HG03103 (cell line): ENCODE data around the gene HIVEP2.
A peak's percentile ranks its signal among the peaks of the same experiment; 100 is the strongest.

Experiments used
- ATAC-seq: cut with Tn5 transposase; IDR thresholded peaks from one replicate; pipeline ENCODE4 v1.9.1; 2021; ENCODE audit warnings: low read depth; ENCODE audit not compliant: unreplicated experiment

The HIVEP2 gene

DNA sequence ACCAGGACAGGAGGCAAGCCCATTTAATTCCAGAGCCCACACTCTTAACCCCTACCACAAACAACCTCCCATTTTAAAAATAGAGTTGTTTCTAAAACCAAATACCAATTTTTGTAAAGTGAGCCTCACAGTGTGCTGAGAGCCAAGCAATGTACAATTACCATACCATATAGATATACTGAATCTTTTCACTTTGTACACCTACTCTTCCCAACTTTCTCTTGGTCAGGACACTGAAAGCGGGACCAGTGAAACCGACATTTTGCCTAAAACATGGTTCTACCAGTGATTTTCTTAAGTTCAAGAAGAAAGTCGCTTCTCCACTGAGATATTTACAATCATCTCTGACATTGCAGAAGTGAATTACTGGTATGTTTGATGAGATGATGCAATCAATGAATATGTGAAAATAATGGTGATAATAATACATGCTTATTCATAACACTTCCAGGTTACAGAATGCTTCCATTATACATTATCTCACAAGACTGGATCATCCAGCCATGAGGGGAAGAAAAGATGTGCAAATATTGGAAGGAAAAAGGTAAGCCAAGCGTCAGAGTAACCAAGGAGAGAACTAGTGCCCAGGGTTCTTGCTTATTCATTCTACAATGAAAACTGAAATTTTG, 74.1 kb downstream of the HIVEP2 start:
- ATAC-seq = no peak

GRCh38 chr6:142868917-142869316, 76.1 kb downstream of the HIVEP2 start:
- ATAC-seq = no peak

GRCh38 chr6:142867988-142868812, 76.8 kb downstream of the HIVEP2 start:
- no peak for ATAC-seq

DNA sequence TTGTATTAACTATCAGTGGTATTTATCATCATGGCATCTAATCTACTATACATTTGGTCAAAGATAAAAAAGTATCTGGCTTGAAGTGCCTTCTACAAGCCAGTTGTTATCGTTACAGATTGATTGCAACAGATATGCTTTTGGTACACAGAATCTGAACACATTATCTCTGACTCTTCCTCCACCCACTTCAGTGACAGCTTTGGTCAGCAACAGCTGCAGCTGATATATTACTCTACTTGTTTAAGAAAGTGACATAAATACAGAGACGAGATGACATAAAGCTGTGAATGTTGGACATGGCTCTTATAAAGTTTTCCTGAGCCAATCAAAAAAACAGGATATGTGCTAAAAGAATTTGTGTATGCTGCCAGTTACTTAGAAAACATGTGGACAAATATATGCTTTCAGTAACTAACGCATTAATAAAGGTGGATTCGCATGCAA, 77.6 kb downstream of the HIVEP2 start:
- ATAC-seq = no peak

GRCh38 chr6:142863981-142864380, 81.0 kb downstream of the HIVEP2 start:
- ATAC-seq = no peak

DNA sequence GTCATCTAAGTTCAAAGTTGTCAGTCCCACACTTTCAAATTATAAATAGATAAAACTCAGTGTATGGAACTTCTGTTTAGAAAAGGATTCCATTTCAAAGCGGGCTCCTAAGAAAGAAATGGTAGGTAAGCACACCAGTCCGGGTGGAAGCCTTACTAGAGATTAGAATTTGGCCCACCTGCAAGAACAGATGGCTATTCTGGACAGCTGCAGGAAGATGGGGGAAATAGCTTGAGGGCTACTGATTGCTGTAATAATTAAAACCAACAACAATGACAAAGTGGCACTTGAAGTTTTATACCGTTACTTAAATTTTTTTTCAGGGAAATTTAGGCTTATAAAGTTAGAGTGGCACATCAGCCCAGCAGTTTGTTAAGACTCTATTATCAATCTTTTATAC, 83.3 kb downstream of the HIVEP2 start:
- ATAC-seq = no peak

- no peak for ATAC-seq
Observed at GRCh38 chr6:142860498-142860897, 84.5 kb downstream of the HIVEP2 start.

GRCh38 chr6:142857796-142858555, 87.0 kb downstream of the HIVEP2 start:
- no peak for ATAC-seq

- ATAC-seq = peak; percentile 43
Observed at GRCh38 chr6:142857233-142857761, 87.7 kb downstream of the HIVEP2 start.

DNA sequence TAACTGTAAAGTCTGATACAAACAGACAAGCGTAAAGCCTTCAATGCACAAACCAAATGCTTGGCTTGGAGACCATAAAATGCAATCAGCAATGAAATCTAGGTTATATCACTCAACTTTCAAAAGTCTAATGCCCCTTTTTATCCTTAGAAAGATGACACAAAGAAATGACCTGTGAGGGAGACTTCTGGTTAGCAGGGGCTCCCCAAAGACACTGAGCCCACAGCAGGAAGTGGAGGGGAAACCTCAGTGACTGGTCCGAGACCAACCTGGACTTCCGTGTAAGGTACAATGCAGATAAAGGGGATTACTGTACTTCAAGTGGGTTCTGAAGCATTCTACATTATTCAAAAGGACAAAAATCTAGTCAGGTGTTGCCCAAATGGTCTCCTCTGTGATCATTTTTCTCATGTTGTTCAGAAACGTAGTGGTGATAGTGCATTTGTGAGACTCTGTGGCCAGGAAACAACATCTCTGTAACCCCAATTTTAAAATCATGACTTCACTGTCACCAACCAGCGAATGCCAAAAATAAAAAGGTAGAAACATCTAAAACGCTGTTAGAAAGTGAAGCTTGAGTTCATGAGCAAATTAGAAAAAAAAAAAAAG, 88.2 kb downstream of the HIVEP2 start:
- ATAC-seq = peak; percentile 43

DNA sequence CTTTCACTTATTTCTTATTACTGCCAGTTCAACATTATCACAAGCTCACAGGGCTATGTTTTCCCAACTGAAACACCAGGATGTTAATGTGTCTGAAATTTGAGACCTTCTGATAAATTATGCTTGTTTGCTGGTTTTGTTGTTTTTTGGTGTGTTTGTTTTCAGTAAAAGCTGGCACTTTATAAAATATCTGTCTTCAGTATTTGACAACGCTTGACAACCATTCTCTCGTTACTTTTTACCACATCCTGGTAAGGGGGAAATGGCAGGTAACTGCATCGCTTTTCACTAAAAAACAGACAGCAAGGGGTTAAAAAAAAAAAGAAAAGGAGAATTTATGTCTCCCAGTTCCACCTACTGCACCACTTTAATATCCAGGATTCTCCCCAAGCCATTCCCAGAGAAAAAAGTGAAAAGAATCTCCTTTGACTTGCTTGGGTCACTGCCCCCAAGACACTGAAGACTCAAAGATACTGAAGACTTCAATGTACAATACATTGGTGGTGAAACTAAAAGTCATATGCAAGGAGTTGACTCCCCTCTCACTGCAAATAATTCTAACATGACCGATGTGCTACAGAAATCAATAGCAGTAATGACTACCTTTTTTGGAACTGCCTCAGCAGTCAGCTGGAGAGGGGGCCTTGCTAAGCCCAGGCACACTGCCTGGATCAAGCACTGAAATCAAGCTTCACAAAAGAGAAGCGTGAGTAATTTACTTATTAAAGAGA, 88.9 kb downstream of the HIVEP2 start:
- ATAC-seq = no peak

GRCh38 chr6:142854589-142855488, 90.1 kb downstream of the HIVEP2 start:
- no peak for ATAC-seq

- no peak for ATAC-seq
Observed at GRCh38 chr6:142853244-142854180, 91.5 kb downstream of the HIVEP2 start.

DNA sequence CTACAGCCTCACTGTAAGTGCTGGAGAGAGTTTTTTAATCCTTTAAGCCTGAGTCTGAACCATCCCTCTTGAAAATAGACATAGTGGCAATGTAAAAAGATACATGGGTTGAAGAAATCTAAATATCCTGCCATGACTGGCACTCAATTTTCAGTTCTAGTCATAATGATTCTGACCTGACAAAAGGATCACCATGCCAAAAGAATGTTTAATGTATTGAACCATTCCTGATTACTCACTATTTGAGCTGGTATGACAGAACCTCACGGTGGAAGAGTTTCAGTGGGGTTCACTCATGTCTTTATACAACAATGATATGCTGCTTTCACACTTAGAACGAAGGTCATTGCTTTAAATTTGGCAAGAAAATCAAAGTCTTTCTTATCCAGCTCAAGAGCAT, 93.4 kb downstream of the HIVEP2 start:
- ATAC-seq = no peak

DNA sequence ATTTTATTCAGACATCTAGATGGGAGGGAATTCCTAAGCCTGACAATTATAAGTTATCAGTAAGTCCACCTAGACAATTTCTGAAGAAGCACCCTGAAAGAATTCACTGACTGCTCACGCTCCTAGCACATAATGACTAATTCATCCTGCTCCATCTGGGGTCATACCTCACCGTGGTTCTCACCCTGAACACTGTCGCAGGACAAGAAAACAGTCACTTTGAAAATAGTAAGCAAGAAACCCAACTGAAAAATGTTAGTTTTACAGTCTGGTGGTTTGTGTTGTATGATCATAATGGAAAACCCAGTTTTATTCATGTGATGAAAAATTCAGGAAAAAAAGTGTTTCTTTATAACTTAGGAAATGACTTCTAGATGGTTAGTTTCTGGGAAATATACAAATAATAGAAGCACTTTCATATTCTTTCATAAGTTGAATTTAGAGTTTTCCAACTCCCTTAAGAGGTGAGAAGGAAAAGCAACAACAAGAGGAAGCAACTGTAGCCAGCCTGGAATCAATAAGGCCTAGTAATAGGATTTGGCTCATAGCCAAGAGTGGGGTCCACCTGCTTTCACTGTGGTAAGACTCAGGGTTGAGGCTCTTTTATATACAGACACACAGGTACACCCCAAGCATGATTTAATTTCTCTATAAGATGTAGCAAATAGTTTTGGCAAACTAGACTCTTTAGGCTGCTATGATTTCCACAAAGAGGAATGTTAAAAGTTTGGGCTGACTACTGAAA, 94.1 kb downstream of the HIVEP2 start:
- ATAC-seq = no peak

- ATAC-seq = no peak
Observed at GRCh38 chr6:142848976-142849375, 96.0 kb downstream of the HIVEP2 start.

- no peak for ATAC-seq
Observed at GRCh38 chr6:142848156-142848555, 96.8 kb downstream of the HIVEP2 start.
